H1 (cell line): ENCODE measurements around the gene NRXN3. TPM values are rescaled to one million over a fixed set of nuclear protein-coding genes. Genes with fewer than 3 reads are reported as not detected.

Experiments
- CTCF ChIA-PET: fragments of 300-600 bp; sonication (Branson Sonifier 250); formaldehyde crosslinking; loops from one replicate; lab custom pipeline; 2021; ENCODE audit not compliant: partially characterized antibody; lab: Charles Lee
- POLR2A ChIA-PET: fragments of 300-600 bp; sonication (Branson Sonifier 250); formaldehyde crosslinking; loops from one replicate; lab custom pipeline; 2021; ENCODE audit warnings: inconsistent platforms; ENCODE audit not compliant: partially characterized antibody; lab: Charles Lee
- DNase-seq, 2 experiments: peaks; one replicate each; pipeline versions ENCODE4 v3.0.0 to v3.0.0-alpha.2; 2010 to 2022; ENCODE audit warnings: low spot score in 2 of 2, low read depth in 1 of 2, mixed read lengths in 1 of 2
- FAIRE-seq: peaks from 2 replicates; lab custom pipeline; 2011; peaks lifted over from hg19 to GRCh38; lab: Jason Lieb, UNC
- H2AFZ ChIP-seq: 2 replicates; pipeline ENCODE4 v1.8.1; 2012; ENCODE audit warnings: low read length, inconsistent platforms
- H2AK5ac ChIP-seq: 2 replicates; pipeline ENCODE4 v1.6.1; 2013; ENCODE audit warnings: low read depth, low read length
- H2BK120ac ChIP-seq: replicated peaks from 2 replicates; pipeline ENCODE3; 2013; ENCODE audit warnings: low read depth, low read length, inconsistent platforms
- H2BK12ac ChIP-seq: 2 replicates; pipeline ENCODE4 v1.6.1; 2013; ENCODE audit warnings: low read depth, low read length
- H2BK15ac ChIP-seq: 2 replicates; pipeline ENCODE4 v1.6.1; 2013; ENCODE audit warnings: low read length
- H2BK20ac ChIP-seq: 2 replicates; pipeline ENCODE4 v1.6.1; 2013; ENCODE audit warnings: low read length
- H2BK5ac ChIP-seq: 2 replicates; pipeline ENCODE4 v1.6.1; 2013; ENCODE audit warnings: low read depth, low read length
- H3K14ac ChIP-seq: 2 replicates; pipeline ENCODE4 v1.6.1; 2013; ENCODE audit warnings: inconsistent platforms; ENCODE audit not compliant: insufficient read length
- H3K18ac ChIP-seq: 2 replicates; pipeline ENCODE4 v1.6.1; 2013; ENCODE audit warnings: low read length; ENCODE audit errors: extremely low read depth
- H3K23ac ChIP-seq: 2 replicates; pipeline ENCODE4 v1.6.1; 2013; ENCODE audit warnings: inconsistent platforms; ENCODE audit not compliant: insufficient read length
- H3K23me2 ChIP-seq: 2 replicates; pipeline ENCODE4 v1.6.1; 2013; ENCODE audit warnings: low read depth, low read length
- H3K27ac ChIP-seq: 2 replicates; pipeline ENCODE4 v1.6.1; 2011; ENCODE audit warnings: low read depth, low read length, inconsistent platforms
- H3K27me3 ChIP-seq, 4 experiments: replicated peaks in 1 of 4; 1 replicate in 1 of 4; 2 replicates in 3 of 4; pipeline versions ENCODE4 v1.6.1 to v1.8.1; 2011 to 2013; ENCODE audit warnings: low read length in 3 of 4, mild to moderate bottlenecking in 3 of 4, inconsistent platforms in 2 of 4, mixed read lengths in 2 of 4, moderate library complexity in 1 of 4; ENCODE audit not compliant: control insufficient read depth in 3 of 4, insufficient read depth in 3 of 4; ENCODE audit errors: extremely low read depth in 1 of 4
- H3K36me3 ChIP-seq, 4 experiments: 2 replicates each; pipeline versions ENCODE4 v1.6.1 to v1.8.1; 2011 to 2013; ENCODE audit warnings: mild to moderate bottlenecking in 4 of 4, low read length in 3 of 4, moderate library complexity in 2 of 4, control low read depth in 1 of 4, inconsistent platforms in 1 of 4; ENCODE audit not compliant: insufficient read depth in 4 of 4, control insufficient read depth in 2 of 4
- H3K4ac ChIP-seq: replicated peaks from 2 replicates; pipeline ENCODE3; 2013; ENCODE audit warnings: low read length, low read depth, mixed read lengths, inconsistent platforms; ENCODE audit not compliant: insufficient read length
- H3K4me1 ChIP-seq, 4 experiments: replicated peaks in 1 of 4; 1 replicate in 1 of 4; 2 replicates in 3 of 4; pipeline versions ENCODE4 v1.6.1 to v1.8.1; 2011 to 2013; ENCODE audit warnings: low read length in 3 of 4, inconsistent platforms in 2 of 4, mixed read lengths in 1 of 4; ENCODE audit not compliant: insufficient read depth in 4 of 4, control insufficient read depth in 3 of 4
- H3K4me2 ChIP-seq, 2 experiments: 2 replicates each; pipeline versions ENCODE4 v1.6.1 to v1.8.1; 2011 to 2013; ENCODE audit warnings: low read depth in 2 of 2, low read length in 2 of 2, control low read depth in 1 of 2, inconsistent platforms in 1 of 2, mild to moderate bottlenecking in 1 of 2; ENCODE audit not compliant: insufficient read depth in 1 of 2
- H3K4me3 ChIP-seq, 4 experiments: fragments of 200-600, 300-600 bp in 1 of 4; sonication (generic), shearing (Covaris generic), sonication (Bioruptor Twin) in 1 of 4; 2 replicates each; pipeline versions ENCODE4 v1.5.1 to v1.8.1; 2011 to 2016; ENCODE audit warnings: low read length in 4 of 4, low read depth in 3 of 4, control low read depth in 2 of 4, inconsistent platforms in 2 of 4, mild to moderate bottlenecking in 2 of 4, mixed read lengths in 1 of 4, moderate library complexity in 1 of 4; ENCODE audit not compliant: insufficient read depth in 2 of 4; ENCODE audit errors: extremely low read depth in 1 of 4
- H3K56ac ChIP-seq: replicated peaks from 2 replicates; pipeline ENCODE3; 2013; ENCODE audit warnings: low read depth, mild to moderate bottlenecking, mixed read lengths, low read length, inconsistent platforms; ENCODE audit not compliant: insufficient read length
- H3K79me1 ChIP-seq: 2 replicates; pipeline ENCODE4 v1.6.1; 2013; ENCODE audit warnings: low read depth, low read length, control low read depth
- H3K79me2 ChIP-seq, 2 experiments: 2 replicates each; pipeline versions ENCODE4 v1.6.1 to v1.8.1; 2012 to 2013; ENCODE audit warnings: low read length in 2 of 2, mild to moderate bottlenecking in 2 of 2, inconsistent platforms in 1 of 2; ENCODE audit not compliant: insufficient read depth in 2 of 2, control insufficient read depth in 1 of 2
- H3K9ac ChIP-seq, 4 experiments: replicated peaks in 1 of 4; 1 replicate in 1 of 4; 2 replicates in 3 of 4; pipeline versions ENCODE4 v1.6.1 to v1.8.1; 2011 to 2013; ENCODE audit warnings: low read depth in 3 of 4, low read length in 3 of 4, control low read depth in 2 of 4, mild to moderate bottlenecking in 2 of 4, moderate library complexity in 2 of 4, inconsistent platforms in 1 of 4; ENCODE audit errors: extremely low read depth in 1 of 4
- H3K9me3 ChIP-seq, 2 experiments: 2 replicates each; pipeline versions ENCODE4 v1.6.1 to v1.8.1; 2012 to 2013; ENCODE audit warnings: mild to moderate bottlenecking in 2 of 2, moderate library complexity in 2 of 2, control low read depth in 1 of 2, inconsistent platforms in 1 of 2, low read depth in 1 of 2, low read length in 1 of 2, mixed read lengths in 1 of 2; ENCODE audit not compliant: insufficient read depth in 2 of 2
- H4K20me1 ChIP-seq, 2 experiments: replicated peaks in 1 of 2; 2 replicates each; pipeline versions ENCODE3 to v1.8.1; 2011 to 2013; ENCODE audit warnings: inconsistent platforms in 2 of 2, low read length in 2 of 2, mild to moderate bottlenecking in 1 of 2; ENCODE audit not compliant: insufficient read depth in 2 of 2, control insufficient read depth in 1 of 2
- H4K5ac ChIP-seq: 2 replicates; pipeline ENCODE4 v1.6.1; 2013; ENCODE audit warnings: low read length, low read depth, mixed read lengths, inconsistent platforms; ENCODE audit not compliant: insufficient read length
- H4K8ac ChIP-seq: 2 replicates; pipeline ENCODE4 v1.8.0; 2013; ENCODE audit warnings: mild to moderate bottlenecking, moderate library complexity, low read length, inconsistent platforms; ENCODE audit not compliant: insufficient read depth; ENCODE audit errors: extremely low read depth
- H4K91ac ChIP-seq: replicated peaks from 2 replicates; pipeline ENCODE3; 2013; ENCODE audit warnings: low read length, mixed read lengths, inconsistent platforms; ENCODE audit not compliant: insufficient read length
- ASH2L ChIP-seq: fragments of 200-600, 300-600 bp; sonication (generic); IDR thresholded peaks from one replicate; pipeline ENCODE4 v1.7.1; 2017; ENCODE audit warnings: low read length
- JUN ChIP-seq: IDR thresholded peaks from 2 replicates; pipeline ENCODE4 v1.6.1; 2011; ENCODE audit warnings: low read depth, mild to moderate bottlenecking, improper control_type of control experiment, low read length
- MAX ChIP-seq: IDR thresholded peaks from 2 replicates; pipeline ENCODE4 v1.6.1; 2012; ENCODE audit warnings: inconsistent platforms
- POU5F1 ChIP-seq: IDR thresholded peaks from 2 replicates; pipeline ENCODE4 v1.6.1; 2011; ENCODE audit warnings: low read depth, mild to moderate bottlenecking, low read length, moderate library complexity
- TEAD4 ChIP-seq: IDR thresholded peaks from 2 replicates; pipeline ENCODE4 v1.6.1; 2012; ENCODE audit warnings: low read depth, low read length, inconsistent platforms, mixed read lengths
- WGBS, 2 experiments: shearing (Covaris generic) in 1 of 2; methylation state at CpG; one replicate each; pipeline versions ENCODE4 v1.1.6 to v1.1.7; 2013 to 2015; ENCODE audit warnings: low lambda C conversion rate in 2 of 2, mixed read lengths in 2 of 2, inconsistent platforms in 1 of 2, low coverage in 1 of 2, missing lambda C conversion rate in 1 of 2; ENCODE audit not compliant: insufficient replicate concordance in 2 of 2, insufficient coverage in 1 of 2, insufficient read length in 1 of 2; ENCODE audit errors: extremely low coverage in 1 of 2, missing lambda C conversion rate in 1 of 2; 5-methylcytosine and 5-hydroxymethylcytosine counted together
- polyA plus RNA-seq, 7 experiments: library from polyadenylated mRNA; depleted of rRNA in 3 of 7; stranded (reverse) in 5 of 7; unstranded in 2 of 7; fragments of >200 nt in 5 of 7; fragments of 200-250 nt in 2 of 7; gene quantifications; 1 replicate in 5 of 7; 2 replicates in 1 of 7; 4 replicates in 1 of 7; pipeline versions ENCODE4 v1.2.1 to v1.2.3, GENCODE V29; 2011 to 2013; ENCODE audit warnings: missing spikeins in 2 of 7, mixed read lengths in 2 of 7
- total RNA-seq: library from RNA; stranded (reverse); fragmentation: NEBNext Ultra II Directional; extraction: Animal tissue kit (Norgen Biotek cat#: 25700); gene quantifications from 2 replicates; pipeline ENCODE4 v1.2.1, GENCODE V29; 2021

Gene NRXN3
- total and polyA plus RNA-seq, 2 of the 8 experiments (the other 6 are each of a cell fraction or from before 2014, with no cell fraction given) = 2.6 to 4.1 TPM

GRCh38 chr14:78608998-78609787 lies 439.0 kb downstream of the NRXN3 start:
- no peaks in the 10 kb centered on the region for H3K79me2 ChIP-seq
- no peak overlapping the region for H3K4me3 ChIP-seq
- H3K23ac ChIP-seq = no peak overlapping the region
- no peak overlapping the region for H3K56ac ChIP-seq
- ChIA-PET CTCF (interaction anchor here (1.9 to 11.5 kb wide), 2 partner anchors 11 to 43 kb away, joined by 5 to 88 read pairs; no protein-coding TSS in a partner anchor), POLR2A (no interaction called here)
- no peaks in the 10 kb centered on the region for H3K79me1 ChIP-seq
- no peaks in the 10 kb centered on the region for H3K9me3 ChIP-seq
- H3K23me2 ChIP-seq = no peaks in the 10 kb centered on the region
- no peak for DNase-seq
- no peak overlapping the region for H4K91ac ChIP-seq
- no peaks in the 10 kb centered on the region for H4K20me1 ChIP-seq
- H3K18ac ChIP-seq = no peak overlapping the region
- no peak overlapping the region for H3K4ac ChIP-seq
- H3K36me3 ChIP-seq = no peaks in the 10 kb centered on the region
- H4K8ac ChIP-seq = no peak overlapping the region
- no peak for FAIRE-seq
- H3K9ac ChIP-seq = no peak overlapping the region
- H3K27me3 ChIP-seq = peaks cover 0 to 1% (median 0%) of the 10 kb centered on the region in 4 experiments; a peak in 1 of 7 replicates
- H2AFZ ChIP-seq = no peak overlapping the region
- H2AK5ac ChIP-seq = no peak overlapping the region
- H2BK15ac ChIP-seq = no peak overlapping the region
- WGBS, 2 experiments = 92% methylated on average over 4 of the region's 4 CpGs; no CpG with 5 or more reads in 1 of the 2 experiments
- TF ChIP-seq ASH2L (no peak), POU5F1 (no peak), MAX (no peak), TEAD4 (no peak), JUN (no peak)
- H4K5ac ChIP-seq = no peak overlapping the region
- H3K27ac ChIP-seq = no peak overlapping the region
- H2BK5ac ChIP-seq = no peak overlapping the region
- H2BK120ac ChIP-seq = no peak overlapping the region
- no peak overlapping the region for H2BK20ac ChIP-seq
- H3K4me2 ChIP-seq = no peak overlapping the region
- H3K4me1 ChIP-seq = peaks cover 0 to 4% (median 0%) of the 10 kb centered on the region in 4 experiments; a peak in 1 of 7 replicates
- H2BK12ac ChIP-seq = no peak overlapping the region
- H3K14ac ChIP-seq = no peak overlapping the region
